Measurements from ENCODE around the gene LIX1.
"Not testable (repeated sequence)": the region's sequence is repeated elsewhere in the genome, so short reads cannot be mapped to it uniquely, and the experiment has no call there.

LIX1 gene

DNA sequence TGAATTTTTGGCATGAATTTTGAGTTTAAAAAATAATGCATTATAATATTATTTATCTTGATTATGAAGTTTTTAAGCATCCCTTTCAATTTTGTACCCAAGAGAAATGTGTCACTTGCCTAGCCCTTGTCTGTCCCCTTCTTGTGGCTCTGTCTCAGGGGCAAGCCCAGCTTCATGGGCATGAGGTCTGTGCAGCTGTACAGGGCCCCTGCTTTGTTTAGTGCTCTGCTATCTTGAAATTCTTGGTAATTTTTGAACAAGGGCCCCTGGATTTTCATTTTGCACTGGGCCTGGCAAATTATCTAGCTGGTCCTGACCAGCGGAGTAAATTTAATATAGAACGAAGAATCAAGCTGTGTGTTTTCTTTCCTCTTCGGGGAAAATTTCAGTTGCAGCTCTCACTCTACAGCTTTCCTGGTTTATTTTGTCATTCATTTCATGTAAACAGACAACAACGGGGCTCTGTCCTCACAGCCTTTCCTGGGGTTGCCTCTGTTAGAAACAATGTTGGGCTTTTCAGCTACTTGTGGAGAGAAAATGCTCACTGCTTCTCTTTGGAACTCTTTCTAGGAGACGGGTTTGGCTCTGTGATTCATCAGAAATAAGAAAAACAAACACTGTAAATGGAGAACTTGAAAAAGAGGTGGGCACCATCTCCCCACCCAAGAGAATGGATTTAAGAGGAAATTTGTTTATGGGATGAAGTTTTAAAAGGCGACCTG, 41.1 kb downstream of the LIX1 start:
- no peak for DNase-seq

DNA sequence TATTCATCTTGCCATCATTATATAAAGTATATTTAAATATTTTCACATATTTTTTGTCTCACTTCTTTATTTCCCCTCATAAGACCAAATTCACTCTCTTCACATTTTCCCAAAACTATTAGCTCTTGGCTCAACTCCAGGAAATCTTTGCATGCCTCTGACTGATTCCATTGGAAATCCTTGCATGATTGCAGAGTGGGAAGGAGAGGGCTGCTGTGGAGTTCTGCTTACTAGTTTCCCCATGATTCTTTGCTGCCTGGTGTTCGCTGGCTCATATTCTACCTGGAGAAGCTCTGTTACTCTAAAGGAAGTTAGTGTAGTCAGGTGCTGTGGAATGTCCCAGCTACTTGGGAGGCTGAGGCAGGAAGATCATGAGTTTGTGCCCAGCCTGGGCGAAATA, 41.9 kb downstream of the LIX1 start:
- DNase-seq = no peak

DNA sequence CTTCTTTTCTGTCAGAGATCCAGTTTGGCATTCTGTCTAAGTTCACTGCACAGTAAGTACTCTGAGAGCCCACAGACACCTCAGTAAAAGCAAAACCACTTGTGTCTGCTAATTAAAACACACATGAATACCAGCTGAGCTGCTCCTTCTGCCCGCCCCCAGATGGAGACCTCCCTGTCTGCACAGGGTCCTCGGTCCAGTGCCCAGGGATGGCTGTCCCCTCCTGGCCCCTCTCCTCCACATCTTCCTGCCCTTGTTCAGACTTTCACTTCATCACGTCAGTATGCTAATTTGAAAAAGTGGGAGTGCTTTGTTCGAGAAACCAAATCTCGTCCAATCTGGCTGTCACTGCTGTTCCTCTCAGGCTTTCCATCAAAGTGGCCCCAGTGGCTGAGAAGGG, 43.5 kb downstream of the LIX1 start:
- DNase-seq = no peak

DNA sequence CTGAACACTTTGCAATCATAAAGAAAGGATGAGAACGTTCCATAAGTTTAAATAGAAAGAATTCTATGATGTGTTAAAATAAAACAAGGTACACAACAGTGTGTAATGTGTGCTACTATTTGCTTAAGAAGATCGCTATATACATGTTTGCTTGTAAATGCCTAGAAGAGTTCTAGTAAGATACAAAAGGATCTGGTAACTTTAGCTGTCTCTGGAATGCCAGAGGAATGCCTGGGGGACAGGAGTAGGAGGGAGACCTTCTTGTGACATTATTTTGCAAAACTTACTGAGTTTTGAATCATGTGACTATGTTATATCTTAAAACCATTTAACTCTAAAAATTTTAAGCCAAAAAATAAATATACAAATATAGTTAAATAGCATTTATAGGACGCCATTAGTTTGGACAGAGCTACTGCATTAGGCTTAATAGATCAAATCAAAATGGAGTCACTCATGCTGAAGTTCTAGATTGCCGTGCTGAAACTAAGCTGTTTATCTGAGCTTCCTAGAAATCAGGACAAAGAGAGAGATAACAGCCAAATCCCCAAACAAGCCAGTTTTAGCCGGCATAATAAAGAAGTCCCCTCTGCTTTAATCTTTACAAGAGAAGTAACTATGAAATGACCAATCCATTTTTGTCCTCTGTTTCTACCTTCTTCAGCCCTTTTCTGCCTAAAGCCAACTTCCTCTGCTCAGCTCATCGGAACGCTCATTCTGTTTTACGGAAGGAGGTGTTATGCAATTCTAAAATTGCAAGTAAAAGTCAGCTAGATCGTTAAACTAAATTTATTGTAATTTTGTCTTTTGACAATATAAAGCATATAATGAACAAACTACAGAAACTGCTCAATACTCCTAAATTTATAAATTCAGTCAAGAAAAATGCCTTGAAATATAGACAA, 44.8 kb downstream of the LIX1 start:
- peak; percentile 37 to 43 for DNase-seq

DNA sequence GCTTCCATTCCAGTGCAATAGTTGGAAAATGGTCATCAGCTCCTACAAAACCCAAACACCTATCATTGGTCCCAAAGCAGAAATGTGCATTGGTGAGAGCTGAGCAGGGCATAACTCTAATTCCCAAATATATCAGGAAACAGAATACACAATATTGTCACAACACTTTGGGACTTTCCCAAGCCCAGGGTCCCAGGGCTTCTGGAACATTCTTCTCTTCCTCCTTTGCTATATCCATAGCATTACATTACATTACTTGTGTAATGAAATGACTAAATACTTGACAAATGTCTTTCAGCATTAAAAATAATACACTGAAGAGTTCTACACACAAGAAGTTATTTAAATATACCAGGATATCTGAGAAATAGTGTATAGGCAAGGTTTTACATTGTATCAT, 45.6 kb downstream of the LIX1 start:
- DNase-seq = no peak

DNA sequence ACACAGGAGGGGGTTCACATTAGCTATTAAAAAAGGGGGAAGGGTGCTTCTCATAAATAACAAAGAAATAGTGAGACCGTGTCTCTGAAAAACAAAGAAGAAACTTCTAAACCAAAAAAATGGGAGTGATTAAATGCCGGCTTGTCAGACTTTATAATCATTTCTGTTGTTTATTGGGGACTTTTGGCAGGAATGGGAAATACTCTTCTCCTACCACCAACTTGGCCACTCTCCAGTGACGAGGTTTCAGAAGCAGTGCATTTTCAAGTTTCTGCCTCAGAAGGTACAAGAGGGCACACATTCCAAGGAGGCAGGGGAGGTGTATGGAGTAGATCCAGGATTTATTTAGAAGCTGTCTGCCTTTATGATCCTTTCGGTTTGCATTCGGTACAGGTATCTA, 46.2 kb downstream of the LIX1 start:
- DNase-seq = no peak

DNA sequence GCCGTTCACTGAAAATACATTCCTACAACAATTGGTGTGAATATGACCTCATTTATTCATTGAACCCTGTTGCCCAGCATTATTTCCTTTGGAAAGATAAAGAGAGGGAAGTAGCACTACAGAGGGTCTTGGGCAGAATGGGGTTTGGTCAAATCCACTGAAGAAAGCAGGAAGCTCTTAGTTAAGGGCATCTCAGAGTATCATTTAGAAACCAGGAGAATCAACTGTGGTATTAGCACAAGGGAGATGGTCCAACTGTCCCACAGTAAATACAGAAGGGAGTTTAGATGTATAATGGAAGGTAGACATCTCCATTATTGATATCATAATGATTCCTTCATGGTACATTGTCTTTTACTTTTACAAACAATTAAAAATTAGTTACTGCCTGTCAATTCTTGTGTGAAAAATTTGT, 47.1 kb downstream of the LIX1 start:
- no peak for DNase-seq

DNA sequence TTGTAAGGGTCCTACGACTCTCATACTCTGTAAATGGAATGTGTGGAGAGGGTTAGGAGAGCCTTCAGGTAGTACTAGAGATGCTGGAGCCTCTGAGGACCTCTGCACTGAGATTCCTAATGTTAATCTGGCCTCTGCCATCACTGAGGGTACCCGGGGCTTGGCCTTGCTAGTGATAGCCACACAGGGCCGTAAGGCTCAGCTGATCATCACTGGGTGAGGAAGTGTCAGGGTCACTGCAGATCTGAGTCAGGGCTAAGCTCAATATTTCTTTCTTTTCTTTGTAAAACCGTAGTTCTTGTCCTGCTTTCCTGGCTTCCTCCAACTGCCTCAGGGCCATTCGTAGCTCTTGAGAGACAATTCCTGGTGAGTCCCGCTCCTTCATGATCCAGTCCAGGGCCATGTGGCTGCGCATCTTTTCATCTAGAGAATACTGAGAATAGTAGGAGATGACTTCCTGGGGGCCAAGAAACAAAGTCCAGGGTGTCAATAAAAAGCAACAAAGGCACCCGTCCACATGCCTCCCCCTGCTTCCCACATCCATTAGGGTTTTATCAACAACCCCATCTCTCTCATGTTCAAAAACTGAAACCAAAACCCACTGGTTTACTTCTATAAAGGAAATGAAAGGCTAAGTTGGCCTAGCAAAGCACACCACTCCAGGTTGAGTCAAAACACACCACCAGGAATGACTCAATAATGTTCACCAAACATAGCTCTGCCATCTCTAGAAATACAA, 47.7 kb downstream of the LIX1 start:
- no peak for DNase-seq

DNA sequence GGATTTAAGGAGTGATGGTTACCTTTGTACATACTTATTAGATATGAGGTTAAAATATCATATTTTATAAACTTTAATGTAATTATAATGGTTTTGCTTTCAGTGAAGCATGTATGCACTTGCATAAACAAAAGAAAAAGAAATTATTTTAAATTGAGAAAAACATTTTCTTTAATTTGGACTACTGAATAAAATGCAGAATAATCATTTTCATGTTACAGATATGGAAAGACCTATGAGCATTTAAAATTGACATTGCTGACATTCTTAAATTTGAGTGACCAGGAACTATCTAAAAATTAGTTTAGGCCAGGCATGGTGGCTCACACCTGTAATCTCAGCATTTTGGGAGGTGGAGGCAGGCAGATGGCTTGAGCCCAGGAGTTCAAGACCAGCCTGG, 49.2 kb downstream of the LIX1 start:
- DNase-seq = no peak

DNA sequence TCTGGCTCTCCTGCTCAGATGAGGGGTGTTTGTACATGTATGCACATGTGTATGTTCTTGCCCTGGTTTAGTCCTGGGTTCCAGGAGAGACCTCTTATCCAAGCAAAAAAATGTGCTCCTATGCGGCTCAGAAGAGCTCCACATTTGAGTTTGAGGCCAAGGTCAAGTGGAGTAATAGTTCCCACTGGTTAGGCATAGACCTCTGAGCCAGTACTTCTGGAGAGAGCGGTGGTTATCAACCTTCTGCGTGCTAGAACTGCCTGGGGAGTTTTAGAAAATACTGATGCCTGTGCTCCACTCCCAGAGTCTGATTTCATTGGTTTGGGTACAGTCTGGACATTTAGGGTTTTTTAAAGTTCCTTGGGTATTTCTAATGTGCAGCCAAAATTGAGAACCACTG, 51.5 kb downstream of the LIX1 start:
- no peak for DNase-seq

DNA sequence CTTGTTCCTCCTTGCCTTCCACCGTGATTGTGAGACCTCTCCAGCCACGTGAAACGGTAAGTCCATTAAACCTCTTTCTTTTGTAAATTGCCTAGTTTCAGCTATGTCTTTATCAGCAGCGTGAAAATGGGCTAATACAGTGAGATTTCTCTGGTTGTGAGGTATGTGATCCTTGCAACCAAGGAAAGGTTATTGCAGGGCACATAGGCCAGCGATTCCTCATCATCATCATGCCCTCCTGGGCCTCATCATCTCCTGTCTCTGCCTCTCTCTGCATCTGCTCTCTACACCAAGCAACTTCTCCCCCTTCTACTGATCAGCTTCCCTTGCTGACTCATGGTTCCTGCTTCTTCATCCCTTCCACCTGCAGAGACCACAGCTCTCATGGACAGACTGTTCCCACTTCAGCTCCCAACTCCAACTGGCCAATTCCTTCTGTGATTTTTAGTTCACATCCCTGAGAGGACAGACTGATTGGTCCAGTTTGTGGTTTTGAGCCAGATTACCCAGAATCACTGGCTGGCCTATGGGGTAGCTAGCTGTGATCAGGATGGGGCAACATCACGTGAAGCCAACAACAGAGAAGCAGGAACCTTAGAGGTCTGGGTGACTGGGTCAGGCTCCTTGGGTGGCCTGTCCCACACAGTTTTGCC, 53.1 kb downstream of the LIX1 start:
- DNase-seq = no peak

DNA sequence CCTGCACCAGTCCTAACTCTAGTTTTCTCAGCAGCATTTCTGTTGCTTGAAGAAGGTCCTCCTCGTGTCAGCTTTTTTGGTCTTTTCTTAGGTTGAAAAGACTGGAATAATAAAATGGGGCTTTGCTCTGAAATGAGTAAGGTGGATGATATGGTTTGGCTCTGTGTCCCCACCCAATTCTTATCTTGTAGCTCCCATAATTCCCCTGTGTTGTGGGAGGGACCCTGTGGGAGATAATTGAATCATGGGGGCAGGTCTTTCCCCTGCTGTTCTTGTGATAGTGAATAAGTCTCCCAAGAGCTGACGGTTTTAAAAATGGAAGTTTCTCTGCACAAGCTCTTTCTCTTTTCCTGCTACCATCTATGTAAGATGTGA, 53.6 kb downstream of the LIX1 start:
- DNase-seq = no peak

DNA sequence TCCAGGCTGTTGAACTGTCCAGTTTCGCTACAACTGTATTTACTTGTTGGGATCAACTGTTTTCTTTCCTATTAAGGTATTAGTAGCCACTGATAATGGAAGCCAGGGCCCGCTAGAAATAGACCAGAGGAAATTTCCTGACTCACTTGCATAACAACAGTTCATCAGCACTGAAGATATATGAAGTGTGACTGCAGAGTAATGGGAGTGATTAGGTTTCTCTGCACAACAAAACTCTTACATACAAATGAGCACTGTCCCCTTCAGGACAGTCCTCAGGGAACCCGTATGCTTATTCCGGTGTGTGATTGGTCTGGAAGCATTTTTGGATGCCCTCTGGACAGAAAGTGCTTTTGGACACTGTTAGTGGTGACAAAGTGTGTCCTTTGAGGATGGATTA, 55.3 kb downstream of the LIX1 start:
- no peak for DNase-seq

DNA sequence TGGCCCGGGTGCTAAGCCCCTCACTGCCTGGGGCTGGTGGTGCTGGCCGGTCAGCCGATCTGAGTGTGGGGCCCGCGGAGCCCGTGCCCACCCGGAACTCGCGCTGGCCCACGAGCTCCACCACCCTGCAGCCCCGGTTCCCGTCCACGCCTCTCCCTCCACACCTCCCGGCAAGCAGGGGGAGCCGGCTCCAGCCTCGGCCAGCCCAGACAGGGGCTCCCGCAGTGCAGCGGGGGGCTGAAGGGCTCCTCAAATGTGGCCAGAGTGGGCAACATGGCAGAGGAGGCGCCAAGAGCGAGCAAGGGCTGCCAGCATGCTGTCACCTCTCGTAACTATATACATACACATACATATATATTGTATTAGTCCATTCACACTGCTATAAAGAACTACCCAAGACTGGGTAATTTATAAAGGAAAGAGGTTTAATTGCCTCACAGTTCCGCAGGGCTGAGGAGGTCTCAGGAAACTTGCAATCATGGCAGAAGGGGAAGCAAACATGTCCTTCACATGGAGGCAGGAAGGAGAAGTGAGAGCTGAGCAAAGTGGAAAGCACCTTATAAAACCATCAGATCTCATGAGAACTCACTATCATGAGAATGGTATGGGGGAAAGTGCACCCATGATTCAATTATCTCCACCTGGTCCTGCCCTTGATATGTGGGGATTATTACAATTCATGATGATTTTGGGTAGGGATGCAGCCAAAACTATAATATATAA, 56.8 kb downstream of the LIX1 start:
- no peak for DNase-seq

DNA sequence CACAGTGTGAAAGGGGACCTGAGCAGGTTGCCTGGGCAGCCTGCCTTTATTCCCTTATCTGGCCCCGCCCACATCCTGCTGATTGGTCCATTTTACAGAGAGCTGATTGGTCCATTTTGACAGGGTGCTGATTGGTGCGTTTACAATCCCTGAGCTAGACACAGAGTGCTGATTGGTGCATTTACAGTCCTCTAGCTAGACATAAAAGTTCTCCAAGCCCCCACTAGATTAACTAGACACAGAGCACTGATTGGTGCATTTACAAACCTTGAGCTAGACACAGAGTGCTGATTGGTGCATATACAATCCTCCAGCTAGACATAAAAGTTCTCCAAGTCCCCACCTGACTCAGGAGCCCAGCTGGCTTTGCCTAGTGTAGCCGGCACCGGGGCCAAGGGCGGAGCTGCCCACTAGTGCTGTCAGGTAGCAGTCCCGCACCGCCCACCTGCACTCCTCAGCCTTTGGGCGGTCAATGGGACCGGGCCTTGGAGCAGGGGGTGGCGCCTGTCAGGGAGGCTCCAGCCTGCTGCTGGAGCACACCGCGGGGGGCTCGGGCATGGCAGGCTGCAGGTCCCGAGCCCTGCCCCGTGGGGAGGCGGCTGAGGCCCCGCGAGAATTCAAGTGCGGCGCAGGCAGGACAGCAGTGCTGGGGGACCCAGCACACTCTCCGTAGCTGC, 57.5 kb downstream of the LIX1 start:
- DNase-seq = not testable (repeated sequence)

DNA sequence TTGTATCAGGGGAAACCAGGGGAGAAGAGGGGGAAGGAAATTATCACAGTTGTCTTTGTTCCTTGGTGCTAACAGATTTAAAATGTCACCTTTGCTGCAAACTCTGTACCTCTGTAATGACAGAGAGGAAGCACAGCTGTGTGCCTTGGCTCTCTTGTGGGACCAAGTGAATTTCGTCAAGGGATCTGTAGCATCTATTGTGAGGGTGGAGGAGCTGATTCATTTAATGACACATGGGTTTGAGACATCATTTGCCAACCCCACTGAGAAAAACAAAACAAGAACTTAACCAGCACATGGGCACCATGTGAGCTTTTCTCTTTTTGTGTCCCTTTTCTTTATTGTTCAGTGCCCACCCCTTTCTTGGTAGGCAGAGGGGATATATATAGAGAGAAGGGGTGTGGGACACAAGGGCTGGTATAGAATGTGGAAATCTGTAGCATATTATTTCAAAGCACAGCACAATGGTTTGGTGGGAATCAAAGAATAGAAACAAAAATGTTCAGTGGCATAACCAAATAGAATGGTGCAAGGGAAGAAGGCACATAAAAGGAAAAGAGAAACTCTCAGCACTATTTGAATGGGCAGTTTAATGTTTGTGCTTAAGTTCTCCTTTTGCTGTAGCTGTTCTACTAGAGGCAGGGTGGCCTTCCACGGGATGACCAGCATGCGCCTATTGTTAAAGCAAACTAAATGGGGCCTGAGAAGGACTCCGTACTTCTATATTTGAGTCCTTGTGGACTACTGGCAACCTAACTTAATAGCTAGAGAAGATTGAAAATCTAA, 63.3 kb downstream of the LIX1 start:
- DNase-seq = no peak

DNA sequence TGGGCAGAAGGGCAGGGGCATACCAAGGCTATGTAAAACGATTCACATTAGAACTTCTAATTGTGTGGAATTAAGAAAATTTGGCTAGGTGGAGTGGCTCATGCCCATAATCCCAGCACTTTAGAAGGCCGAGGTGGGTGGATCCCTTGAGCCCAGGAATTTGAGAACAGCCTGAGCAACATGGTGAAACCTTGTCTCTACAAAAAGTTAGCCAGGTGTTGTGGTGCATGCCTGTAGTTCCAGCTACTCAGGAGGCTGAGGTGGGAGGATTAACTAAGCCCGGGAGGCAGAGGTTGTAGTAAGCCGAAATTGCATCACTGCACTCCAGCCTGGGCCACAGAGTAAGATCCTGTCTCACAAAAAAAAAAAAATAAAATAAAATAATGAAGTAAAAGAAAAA, 65.2 kb downstream of the LIX1 start:
- DNase-seq = no peak

DNA sequence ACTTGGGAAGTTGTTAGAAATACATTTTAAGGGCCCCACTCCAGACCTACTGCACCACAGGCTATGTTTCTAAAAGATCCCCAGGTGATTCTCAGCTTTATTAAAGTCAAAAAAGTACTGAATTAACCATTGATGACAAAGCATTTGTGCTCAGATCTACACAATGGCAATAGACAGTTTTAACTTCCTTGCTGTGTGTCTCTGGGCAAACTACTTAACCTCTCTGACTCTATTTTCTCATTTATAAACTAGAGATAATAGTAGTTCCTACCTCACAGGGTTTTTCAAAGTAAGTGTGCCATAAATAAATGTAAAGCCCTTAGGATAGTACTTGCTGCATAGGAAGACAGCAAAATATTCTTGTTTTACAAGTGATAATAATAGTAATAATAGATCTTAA, 66.3 kb downstream of the LIX1 start:
- DNase-seq = no peak

DNA sequence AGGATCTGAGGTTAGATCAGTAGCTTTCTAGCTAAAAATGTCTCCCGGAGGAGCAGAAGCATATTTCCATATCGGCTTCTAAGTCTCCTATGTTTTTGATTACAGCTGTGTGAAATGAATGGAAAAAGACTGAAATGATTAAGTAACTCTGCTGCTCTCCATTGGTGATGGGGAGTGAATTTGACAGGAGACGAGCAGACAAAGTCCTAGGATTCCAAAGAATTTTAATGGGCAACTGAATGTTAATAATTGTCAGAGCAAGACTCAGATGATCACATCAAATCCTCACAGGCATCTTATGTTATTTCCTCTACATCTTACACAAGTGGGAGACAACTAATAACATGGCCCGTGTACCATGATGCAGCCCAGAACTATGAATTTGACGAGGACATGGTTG, 66.8 kb downstream of the LIX1 start:
- no peak for DNase-seq

DNA sequence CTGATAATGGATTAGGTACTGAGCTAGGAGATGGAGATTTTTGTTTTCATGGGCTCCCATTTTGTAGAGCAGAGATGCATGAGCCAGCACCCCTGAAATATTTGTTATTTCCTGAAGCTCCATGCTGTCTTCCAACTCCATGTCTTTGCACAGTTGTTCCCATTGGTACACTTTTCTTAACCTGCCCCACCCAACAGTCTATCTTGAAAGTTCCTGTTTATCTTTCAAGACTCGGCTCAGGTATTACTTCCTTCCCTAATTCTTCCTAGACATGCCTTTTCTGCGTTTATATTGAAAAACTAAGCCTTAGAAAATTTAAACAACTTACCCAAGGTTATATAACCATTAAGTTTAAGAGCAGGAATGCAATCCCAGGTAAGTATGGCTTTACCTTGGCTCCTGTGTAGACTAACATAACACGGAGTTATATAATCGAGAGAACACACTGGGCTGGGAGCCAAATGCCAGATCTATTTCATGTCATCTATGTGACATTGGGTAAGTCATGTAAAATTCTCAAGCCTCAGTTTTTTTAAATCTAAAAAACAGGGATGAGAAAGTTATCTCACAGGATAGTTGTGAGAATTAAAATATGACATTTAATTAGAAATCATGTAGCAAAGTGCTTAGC, 67.4 kb downstream of the LIX1 start:
- no peak for DNase-seq

DNA sequence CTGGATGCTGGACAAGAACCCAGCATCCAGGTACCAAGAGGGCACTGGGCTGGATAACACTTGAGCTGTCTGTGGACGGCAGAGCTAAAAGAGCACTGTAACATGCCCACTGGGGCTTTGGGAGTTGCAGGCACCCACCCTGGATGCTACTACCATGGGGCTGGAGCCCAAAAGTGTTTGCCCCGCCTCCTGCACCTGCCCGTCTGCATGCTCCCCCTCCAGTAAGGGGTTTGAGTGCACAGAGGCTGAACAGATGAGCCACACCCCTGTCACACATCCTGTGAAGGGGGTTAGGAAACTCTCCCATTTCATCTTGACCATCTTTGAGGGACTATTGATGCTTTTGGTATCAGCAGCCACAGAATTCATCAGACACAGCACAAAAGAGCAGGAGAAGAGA, 69.0 kb downstream of the LIX1 start:
- no peak for DNase-seq

Measured in Kasumi-1 (cell line).